Skin epidermis (tissue), 12 donors: Measurements from ENCODE around the gene GLIS1.

Source experiments
- H3K27ac ChIP-seq, 21 experiments: fragments of 200-600 bp; sonication (generic) in 11 of 21; one replicate each; pipeline ENCODE4 v1.5.0; 2020; ENCODE audit warnings: mild to moderate bottlenecking in 3 of 21, inconsistent platforms in 2 of 21, moderate library complexity in 2 of 21
- H3K4me3 ChIP-seq, 7 experiments: fragments of 200-600 bp; sonication (generic) in 2 of 7; one replicate each; pipeline ENCODE4 v1.5.0; 2020; ENCODE audit warnings: inconsistent platforms in 2 of 7, mild to moderate bottlenecking in 2 of 7, moderate library complexity in 1 of 7

GLIS1 gene

DNA sequence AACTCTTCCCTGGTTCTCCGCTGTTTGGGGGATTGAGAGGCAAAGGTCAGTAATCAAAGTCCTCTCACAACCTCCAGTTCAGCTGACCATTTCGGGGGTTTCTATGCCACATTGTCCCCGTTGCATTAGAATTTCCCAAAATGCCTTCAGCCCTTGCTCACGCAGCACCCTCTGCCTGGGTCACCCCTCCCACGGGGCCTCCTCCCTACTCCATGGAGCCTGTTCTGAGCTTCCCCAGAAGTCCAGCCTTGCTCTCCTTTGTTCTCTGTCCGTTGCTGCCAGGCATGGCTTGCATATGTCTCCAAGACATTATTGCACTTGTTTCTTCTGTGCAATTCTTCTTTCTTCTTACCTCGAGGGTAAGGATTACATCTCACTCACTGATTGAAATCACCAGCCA is 263.3 kb downstream of the GLIS1 start:
- Histone ChIP-seq H3K4me3 (no peak overlapping the region), H3K27ac (no peak overlapping the region)

DNA sequence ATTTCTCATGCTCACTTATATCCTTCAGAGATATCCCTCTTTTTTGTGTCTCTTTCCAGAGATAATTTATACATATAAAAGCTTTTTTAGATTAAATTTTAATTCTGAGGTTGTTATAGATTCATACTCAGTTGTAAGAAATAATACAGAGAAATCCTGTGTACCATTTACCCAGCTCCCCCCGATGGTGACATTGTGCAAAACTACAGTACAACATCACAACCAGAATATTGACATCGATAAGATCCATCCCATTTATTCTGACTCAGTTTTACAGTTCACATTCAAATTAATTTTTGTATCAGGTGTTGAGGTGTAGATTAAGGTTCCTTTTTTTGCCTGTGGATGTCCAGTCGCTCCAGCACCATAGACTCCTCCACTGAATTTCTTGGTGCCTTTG is 265.5 kb downstream of the GLIS1 start:
- H3K4me3 ChIP-seq, result no peak overlapping the region
- H3K27ac ChIP-seq, result no peak overlapping the region

DNA sequence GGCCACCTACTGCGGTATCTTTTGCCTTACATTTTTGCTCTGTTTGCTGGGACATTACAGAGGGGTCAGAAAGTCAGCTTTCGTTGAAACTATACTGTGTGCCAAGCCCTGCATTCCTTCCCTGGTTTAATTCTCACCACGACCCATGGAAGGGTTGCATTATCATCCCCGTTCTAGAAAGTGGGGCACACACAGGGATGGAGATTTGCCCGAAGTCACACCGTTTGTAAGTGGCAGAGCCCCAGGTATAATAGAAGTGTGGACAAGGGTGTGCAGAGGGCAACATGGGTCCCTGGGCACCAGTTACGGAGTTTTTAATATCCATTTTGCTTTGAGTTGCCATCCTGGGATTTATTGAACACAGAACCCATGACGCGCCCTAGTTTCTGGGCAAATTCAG is 268.0 kb downstream of the GLIS1 start:
- H3K27ac ChIP-seq, result no peak overlapping the region
- H3K4me3 ChIP-seq, result no peak overlapping the region

DNA sequence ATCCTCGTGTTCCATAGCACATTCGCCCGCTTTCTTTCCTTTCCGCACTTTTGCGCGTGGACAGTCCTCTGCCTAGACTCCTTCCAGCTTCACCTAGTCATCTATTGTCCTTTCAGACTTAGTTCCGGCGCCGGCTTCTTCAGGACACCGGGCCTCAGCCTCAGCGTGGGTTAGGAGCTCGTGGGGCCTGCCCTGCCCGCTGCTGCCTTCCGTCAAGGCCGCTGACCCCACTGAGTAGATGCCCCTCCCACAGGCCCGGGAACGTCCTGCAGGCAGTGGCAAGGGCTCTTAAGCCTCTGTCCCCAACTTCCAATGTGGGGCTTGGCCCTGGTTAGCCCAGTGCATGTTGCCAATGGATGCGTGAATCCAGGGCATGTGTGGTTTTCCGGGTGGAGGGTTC is 268.4 kb downstream of the GLIS1 start:
- no peak overlapping the region for H3K4me3 ChIP-seq
- no peak overlapping the region for H3K27ac ChIP-seq

DNA sequence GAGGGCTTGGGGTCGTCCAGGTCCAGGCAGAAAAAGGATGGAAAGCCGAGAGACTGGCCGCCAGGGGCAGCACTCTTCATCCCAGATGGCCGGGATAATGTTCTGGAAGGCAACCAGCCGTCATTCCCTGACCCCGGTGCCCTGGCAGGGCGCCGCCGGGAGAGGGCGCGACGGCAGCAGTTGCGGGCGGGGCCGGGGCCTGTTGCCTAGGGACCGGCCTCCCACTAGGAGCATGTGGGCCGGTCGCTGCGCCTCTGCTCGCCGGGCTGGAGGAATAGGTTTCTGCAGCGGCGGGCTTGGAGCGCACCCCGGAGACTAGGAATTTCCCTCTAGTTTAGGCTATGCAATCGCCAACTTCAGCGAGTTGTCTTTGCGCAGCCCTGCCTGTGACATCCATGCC is 268.8 kb downstream of the GLIS1 start:
- H3K27ac ChIP-seq, result no peak overlapping the region
- H3K4me3 ChIP-seq, result no peak overlapping the region

DNA sequence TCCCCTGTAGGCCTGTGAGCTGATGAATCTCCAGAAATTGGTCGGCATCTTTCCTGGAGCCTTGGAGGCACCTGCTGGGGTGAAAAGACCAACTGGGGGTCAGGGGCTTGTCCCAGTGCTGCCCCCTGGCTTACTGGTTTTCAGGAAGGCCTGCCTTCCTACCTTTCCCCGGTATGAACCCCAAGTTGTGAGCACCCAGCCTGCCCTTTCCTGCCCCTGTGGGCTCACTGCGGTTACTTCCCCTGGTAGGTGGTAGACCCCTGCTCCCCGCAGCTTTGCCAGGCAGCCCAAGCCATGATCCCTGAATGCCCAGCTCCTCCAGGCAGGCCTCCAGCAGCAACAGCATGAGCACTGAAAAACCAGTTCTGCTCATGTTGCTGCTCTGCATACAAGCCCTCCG is 269.6 kb downstream of the GLIS1 start:
- Histone ChIP-seq H3K27ac (no peak overlapping the region), H3K4me3 (no peak overlapping the region)

DNA sequence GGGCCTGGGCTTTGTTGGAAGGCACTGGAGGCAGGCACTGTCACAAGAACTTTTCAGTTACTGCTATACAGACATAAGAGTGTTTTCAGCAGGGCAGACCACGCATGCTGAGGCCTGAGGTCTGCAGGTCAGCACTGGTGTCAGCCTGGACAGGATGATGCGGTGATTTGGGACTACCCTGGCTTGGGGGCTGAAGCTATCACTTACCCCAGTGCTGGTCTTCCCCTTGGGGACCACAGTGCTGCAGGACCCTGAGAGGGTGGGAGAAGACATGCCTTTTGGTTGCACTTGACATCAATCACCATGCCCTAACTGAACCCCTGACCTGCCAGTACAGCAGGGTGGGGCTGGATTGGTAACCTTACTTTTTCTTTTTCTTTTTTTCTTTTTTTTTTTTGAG is 270.6 kb downstream of the GLIS1 start:
- Histone ChIP-seq H3K4me3 (no peak overlapping the region), H3K27ac (no peak overlapping the region)

DNA sequence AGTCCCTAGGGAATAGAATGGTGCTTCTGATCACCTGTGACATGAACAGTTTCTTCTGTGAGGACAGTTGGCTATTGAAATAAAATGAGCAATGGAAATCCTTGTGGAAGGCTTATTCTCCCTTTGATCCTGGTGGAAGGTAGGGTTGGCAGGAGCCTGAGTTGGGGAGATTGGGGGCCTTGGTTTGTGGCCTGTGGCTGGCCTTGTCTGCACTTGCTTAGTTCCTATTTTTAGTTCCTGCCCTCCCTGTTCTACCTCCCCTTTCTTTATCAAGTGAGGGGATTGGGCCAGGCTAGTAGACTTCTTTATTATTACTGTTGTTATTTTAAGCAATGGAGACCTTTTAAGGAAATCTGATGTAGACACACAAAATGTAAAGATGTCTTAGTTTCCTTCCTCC is 271.6 kb downstream of the GLIS1 start:
- Histone ChIP-seq H3K27ac (no peak overlapping the region), H3K4me3 (no peak overlapping the region)

DNA sequence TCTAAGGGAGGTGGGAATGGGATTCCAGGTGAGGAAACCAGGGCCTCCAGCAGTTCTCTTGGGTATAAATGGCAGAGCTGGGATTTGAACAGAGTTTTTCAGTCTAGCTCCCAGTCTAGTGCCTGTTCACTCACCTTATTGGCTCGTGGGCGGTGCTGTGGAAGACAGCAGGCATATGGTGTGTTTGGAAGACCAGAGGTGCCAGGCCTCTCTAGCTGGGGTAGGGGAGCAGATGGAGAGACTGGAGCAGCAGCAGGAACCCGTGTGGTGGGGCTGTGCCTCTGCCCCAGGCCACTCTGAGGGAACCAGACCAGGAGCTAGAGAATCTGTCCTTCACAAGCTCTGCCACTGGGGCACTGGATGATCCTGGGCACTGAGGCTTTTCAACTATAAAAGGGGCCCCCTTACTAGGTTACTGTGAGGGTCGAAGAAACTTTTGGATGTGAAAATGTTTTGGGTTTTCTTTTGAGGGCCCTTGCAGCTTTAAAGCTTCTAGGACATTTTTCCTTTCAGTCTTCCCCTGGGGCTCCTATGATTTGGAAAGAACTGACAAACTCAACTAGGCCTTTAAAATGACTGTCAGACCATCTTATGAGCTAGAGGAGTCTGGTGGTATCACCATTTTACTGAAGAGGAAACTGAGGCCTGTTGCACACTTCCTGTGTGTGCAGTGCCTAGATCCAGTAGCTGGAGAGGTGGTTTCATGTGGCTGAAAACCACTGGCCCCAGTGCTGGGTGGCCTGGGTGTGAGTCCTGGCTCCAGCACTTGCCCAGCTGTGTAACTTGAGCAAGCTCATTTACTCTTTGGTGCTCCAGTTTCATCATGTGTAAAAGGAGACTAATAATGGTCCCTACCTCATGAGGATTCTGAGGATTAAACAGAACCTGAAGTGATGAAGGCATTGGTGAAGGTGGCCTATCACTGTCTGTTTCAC is 273.7 kb downstream of the GLIS1 start:
- Histone ChIP-seq H3K4me3 (no peak overlapping the region), H3K27ac (no peak overlapping the region)

DNA sequence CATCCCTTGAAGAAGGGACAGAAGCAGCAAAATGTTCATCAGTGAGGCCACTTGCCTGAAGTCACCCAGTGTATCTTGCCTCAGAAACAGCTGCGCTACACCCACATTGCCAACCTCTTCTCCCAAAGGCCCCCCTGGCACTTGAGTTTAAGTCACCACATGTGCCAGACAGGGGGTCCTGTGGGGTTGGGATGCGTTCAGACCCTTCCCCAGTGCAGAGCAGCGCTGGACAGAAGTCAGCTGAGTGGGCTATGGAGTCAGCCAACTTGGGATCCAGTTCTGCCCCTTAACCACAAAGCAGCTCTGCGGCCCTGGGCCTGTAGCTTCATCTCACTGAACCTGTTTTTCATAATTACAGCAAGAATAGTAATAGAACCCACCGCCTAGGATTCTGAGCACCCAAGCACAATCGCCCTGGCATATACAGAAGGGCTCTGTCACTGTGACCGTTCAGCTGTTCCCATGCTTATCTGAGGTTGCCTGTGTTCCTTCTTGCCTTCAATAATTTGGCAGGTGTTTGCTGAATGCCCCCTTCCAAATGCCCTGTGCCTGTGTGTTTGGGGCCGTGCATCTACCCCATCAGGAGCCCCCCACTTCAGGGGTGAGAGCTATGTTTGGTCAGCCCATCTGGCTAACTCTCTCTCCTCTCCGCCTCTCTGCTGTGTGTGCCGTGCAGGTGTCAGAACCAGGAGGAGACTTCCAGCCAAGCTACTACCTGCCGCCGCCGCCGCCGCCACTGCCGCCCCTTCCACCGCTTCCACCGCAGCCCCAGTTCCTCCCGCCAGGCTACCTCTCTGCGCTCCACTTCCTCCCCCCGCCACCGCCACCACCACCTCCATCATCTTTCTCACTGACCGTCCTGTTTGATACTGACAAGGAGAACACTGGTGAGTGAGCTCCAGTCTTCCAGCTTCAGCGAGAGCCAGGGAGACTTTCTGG is 274.7 kb downstream of the GLIS1 start:
- H3K27ac ChIP-seq, result no peak overlapping the region
- no peak overlapping the region for H3K4me3 ChIP-seq

DNA sequence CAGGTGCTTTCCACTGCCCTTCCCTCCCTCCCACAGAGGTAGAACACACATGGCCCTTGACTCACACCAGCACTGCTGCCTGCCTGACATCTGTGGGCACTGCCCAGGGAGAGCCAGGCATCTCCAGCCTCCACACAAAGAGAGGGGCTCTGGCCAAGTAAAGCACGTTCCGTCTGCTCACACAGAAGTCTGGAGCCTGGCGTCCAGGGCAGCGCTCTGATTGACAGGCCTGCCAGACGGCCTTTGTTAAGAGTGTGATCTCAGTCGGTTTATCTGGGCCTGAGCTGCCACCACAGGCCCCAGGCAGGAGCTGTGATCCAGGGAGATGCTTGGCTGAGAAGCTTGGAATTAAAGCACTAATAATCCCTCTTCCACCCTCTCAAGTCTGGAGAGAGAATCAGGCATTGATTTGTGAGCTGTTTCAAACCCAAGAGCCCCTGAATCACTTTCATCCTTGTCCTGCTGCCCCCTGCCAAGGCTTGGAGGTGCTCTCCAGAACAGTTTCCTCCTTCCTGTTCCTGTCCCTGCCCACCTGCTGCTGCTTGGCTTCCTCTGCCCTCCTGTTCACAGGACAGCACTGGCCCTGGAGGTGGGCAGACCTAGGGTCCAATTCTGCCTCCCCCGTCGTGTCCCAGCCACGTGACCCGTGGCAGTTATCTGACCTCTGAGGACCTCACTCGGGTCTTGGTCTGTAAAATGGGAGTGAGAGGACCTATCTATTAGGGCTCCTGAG is 276.0 kb downstream of the GLIS1 start:
- Histone ChIP-seq H3K4me3 (no peak overlapping the region), H3K27ac (no peak overlapping the region)

DNA sequence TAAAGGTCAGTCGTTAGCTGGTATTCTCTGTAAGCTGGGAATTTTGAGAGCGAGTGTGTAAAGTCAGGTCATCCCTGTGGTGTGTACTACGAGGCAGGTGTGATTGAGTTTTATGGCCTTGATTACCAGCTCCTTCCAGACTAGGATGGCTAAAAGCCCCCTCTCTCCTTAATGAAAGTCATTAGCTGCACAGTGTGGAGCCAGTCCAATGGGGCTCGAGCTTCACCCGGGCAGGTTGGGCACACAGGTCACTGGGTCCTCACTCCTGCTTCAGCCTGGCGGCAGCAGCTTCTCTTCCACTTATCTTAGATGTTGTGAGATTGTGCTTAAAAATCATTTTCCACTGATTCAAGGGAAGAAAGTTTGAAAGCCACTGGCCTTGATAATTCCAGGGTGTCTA is 276.8 kb downstream of the GLIS1 start:
- Histone ChIP-seq H3K4me3 (no peak overlapping the region), H3K27ac (no peak overlapping the region)

DNA sequence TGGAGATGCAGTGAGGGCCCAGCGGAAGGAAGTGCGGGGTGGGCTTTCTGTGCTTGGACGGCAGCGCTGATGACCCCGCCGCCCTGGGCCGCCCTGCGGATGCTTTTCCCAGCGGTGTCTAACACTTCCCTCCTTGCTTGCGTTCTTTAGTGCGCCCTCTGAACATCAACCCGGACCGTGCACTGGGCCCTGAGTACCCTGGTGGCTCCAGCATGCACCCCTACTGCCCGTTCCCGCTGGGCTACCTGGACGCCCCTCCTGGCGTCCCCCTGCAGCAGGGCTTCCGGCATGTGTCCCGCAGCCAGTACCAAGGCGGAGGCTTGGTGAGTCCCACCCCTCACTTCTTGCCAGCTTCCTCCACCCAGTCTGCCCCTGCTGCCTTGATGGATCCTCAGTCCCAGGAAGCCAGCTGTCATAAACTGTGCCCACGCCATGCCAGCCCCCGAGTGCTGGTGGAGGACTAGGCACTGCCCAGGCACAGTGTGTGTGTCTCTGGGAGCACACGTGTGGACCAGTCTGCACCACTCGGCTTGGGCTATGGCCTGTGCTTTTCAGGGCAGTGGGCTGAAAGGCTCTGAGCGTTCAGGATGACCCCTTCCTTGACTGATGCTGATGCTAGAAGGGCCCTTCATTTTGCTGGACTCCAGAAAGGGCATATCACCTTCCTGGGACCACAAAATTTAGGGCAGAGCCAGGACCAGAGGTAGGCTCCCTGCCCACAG is 277.5 kb downstream of the GLIS1 start:
- Histone ChIP-seq H3K4me3 (no peak overlapping the region), H3K27ac (no peak overlapping the region)

DNA sequence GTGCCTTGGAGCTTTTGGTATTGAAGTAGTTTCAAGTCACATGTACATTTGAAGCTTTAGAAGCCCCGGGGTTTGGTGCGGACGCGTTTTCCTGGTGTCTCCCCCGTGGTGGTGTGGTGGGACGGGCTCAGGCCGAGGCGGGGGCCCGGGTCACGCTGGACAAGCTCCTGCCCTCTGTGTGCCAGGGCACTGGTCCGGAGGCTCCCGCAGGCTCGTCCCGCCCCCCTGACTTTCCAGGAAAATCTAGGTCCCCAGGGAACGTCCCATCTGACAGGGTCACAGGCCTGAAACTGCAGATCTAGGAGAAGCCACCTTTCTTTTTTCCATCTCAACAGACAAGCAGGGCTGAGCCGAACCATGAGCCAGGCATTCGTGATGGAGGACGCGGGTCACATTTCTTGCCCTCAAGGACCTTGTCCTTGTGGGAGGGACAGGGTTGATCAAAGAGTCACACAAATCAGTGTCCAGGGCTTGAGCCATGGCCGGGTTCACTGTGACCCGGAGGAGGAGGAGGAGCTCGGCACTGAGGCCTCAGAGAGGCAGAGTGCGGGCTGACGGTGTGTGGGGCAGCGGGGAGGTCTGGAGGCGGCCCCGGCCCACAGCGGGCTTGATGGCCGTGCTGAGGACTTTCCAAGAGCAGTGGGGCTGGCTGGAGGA is 278.2 kb downstream of the GLIS1 start:
- no peak overlapping the region for H3K27ac ChIP-seq
- H3K4me3 ChIP-seq, result no peak overlapping the region

DNA sequence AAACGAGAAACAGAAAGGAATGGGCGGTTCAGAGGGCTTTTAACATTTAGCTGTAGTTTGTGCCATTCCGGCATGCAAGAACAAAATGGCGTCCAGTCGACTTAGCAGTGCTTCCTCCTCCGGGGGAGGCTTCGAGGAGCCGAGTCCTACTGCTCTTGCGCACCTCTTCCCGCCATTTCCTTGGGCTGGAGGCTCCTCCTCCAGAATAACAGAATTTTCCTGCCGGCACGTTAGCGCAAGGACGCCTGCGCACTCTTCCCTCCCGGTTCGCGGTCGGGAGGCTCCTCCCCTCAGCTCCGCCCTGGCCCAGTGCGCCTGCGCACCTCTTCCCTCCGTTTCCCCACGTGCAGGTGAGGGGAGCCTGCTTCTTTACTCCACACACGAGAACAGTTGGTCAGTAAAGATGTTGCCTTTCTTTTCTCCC is 278.7 kb downstream of the GLIS1 start:
- no peak overlapping the region for H3K4me3 ChIP-seq

DNA sequence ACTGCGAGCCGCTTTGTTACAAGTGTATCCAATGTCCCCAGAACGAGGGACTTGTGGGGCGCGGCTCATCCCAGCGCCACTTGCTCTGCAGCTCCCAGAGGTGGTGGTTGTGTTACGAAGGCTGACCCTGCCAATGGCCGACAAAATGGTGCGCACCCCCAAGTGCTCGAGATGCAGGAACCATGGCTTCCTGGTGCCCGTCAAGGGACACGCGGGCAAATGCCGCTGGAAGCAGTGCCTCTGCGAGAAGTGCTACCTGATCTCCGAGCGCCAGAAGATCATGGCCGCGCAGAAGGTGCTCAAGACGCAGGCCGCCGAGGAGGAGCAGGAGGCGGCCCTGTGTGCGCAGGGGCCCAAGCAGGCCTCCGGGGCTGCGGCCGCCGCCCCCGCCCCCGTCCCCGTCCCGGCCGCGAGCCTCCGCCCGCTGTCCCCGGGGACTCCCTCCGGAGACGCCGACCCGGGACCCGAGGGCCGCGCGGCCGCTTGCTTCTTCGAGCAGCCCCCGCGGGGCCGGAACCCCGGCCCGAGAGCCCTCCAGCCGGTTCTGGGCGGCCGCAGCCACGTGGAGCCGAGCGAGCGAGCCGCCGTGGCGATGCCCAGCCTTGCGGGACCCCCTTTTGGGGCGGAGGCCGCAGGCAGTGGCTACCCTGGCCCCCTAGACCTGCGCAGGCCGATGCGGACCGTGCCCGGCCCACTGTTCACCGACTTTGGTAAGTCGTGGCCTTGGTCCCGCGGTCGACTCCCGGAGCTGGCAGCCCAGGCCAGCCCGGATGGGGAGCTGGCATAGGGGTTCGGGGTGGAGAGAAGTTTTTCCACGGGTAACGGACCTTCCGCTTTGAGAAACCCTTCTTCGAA is 279.4 kb downstream of the GLIS1 start, which contains the start of gene DMRTB1:
Gene DMRTB1 (plus strand): TSS at position 79 of the 855 bp plus-strand sequence. CDS start 55 bp downstream, at position 134.
- H3K27ac ChIP-seq, result no peak within 1 kb of the TSS
- H3K4me3 ChIP-seq, result no peak within 1 kb of the TSS

More for the DNA sequence above, 278.7 kb downstream of the GLIS1 start:
- no peak overlapping the region for H3K27ac ChIP-seq

DNA sequence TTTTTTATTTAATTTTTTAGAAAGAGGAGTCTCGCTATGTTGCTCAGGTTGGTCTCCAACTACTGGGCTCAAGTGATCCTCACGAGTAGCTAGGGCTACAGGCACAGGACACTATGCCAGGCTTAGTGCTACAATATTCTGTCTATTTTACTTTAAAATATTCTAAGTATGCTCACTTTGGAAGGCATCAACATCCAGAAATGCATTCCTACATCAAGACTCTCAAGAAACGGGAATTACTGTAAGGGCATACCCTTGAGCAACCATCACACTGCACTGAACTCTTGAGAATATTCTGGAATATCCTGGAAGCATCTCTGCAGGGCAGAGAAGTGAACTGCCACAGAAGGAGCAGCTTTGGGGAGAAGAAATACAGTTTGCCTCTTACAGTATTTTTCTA is 280.3 kb downstream of the GLIS1 start:
- Histone ChIP-seq H3K4me3 (no peak overlapping the region), H3K27ac (no peak overlapping the region)
